GM19324 (cell line): ENCODE results near the gene FBXO24.
A peak's percentile ranks its signal among the peaks of the same experiment; 100 is the strongest.

Experiments
- ATAC-seq: cut with Tn5 transposase; IDR thresholded peaks from one replicate; pipeline ENCODE4 v1.9.1; 2021; ENCODE audit warnings: mild to moderate bottlenecking, moderate library complexity; ENCODE audit not compliant: unreplicated experiment, low FRiP score

Gene FBXO24

DNA sequence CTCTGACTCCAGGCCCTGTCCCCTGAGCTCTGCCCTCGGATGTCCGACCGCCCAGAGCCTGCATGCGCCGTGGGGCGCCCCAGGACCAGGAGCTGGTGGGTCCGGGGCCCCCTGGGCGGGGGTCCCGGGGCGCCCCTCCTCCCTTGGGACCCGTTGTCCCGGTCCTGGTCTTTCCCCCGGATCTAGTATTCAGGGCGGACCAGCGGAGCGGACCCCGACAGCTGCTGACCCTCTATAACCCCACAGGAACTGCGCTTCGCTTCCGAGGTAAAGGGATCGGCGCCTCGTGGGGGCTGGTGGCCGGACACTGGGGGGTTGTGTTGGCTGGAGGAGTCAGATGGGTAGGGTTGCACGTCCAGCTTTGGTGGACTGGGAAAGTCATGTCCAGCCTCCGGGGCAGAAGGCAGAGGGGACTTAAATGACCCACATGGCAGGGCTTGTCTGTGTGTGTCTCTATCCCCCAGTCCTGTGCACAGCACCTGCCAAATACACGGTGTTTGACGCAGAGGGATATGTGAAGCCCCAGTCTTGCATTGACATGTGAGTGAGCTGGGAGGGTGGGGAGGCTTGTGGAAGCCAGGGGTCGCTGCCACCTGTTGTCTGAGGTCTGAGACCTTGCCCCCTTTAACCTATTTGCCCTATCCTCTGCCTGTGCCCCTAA is 26.7 kb downstream of the FBXO24 start:
- peak; percentile 1 for ATAC-seq

DNA sequence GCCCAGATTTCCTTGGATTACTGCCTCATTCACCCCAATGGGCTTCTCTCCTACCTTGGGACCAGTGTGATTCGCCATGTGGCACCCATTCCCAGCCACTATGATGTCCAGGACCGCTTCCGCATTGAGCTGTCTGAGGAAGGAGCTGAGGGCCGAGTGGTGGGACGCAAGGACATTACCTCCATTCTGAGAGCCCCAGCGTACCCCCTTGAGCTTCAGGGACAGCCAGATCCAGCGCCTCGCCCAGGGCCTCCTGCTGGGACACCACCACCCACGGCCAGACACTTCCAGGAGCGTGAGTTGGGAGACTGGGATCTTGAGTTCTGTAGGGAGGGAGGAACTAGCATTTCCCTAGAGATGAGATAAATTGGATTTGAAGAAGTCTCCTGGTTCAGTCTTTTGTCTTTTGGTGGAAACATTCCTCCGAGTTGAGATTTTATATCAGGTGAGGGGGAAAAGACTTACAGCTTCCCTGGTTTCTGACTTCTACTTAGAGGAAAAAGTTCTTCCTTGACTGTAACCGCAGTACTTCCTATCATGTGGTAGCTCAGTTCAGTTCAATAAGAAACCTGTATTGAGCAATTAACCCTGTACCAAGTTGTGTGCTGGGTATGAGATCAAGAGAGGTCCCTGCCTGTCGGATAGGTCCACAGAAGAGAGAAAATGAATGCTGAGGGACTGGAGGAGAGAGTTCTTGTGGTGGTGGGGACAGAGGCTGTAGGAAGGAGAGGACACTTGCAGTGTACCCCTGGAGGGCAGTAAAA is 27.5 kb downstream of the FBXO24 start:
- ATAC-seq, result no peak

DNA sequence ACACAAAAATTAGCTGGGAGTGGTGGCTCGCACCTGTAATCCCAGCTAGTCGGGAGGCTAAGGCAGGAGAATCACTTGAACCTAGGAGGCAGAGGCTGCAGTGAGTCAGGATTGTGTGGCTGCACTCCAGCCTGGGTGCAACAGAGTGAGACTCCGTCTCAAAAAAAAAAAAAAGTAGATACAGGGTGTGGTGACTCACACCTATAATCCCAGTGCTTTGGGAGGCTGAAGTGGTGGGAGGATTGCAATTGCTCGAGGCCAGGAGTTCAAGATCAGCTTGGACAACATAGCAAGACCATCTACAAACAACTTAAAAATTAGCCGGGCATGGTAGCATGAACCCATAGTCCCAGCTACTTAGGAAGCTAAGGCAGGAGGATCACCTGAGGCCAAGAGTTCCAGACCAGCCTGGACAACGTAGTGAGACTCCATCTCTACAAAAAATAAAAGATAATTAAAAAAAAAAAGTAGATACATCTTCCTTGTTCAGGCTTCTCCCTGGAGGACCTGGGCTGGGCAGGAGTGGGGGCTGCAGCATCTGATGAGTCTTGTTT is 28.3 kb downstream of the FBXO24 start:
- no peak for ATAC-seq

DNA sequence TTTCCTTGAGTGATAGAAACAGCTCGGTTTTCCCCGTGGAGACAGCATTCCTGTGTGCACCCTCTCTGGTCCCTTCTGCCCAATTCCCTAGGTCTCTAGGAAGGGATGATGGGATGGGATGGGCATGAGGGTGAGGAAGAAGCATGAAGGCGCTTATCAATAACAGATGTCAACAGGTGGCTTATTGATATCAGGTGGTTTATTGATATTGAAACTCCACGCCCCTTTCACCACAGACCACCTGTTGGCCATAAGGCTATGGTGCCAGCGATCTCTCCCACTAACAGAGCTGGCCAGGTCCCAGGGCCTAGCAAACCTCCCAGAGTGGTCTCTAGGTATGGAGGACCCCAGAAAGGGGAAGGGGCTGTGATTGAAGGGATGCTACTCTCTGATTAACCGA is 34.1 kb downstream of the FBXO24 start:
- no peak for ATAC-seq

DNA sequence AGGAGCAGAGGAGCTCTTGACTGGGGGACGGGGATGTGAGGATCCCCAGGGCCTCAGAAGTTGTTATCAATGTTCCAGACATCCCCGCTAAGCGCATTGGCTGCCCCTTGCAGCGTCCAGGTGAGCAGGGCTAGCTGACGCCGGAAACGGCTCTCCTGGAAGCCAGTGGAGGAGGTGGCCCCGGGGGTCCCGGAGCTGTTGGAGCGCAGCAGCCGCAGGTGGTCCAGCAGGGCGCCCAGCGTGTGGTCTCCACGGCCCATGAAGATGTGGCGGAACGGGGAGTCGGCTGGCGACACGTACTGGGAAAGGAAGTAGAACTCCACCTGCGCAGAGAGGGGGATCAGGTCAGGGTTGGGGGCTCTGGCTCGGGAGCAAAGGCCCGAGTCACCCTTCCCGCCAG is 34.7 kb downstream of the FBXO24 start:
- no peak for ATAC-seq

DNA sequence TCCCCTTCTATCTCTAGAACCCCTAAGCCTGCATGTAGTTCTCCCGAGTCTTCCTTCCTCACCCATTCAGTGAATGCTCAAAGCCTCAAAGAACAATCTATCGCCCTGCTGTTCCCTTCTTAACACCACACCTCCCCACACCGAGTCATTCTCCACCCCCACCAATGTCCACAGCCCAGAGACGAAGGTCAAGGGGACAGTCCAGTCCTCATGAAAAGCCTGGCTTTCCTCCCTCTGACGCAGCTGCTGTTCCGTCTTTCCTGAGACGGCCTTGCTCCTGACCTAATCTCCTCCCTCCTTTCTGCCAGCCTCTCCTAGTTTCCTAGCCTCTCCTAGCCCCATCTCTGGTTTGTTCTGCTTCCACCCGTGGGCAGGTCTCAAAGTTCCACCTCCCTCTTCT is 35.4 kb downstream of the FBXO24 start:
- ATAC-seq, result no peak

DNA sequence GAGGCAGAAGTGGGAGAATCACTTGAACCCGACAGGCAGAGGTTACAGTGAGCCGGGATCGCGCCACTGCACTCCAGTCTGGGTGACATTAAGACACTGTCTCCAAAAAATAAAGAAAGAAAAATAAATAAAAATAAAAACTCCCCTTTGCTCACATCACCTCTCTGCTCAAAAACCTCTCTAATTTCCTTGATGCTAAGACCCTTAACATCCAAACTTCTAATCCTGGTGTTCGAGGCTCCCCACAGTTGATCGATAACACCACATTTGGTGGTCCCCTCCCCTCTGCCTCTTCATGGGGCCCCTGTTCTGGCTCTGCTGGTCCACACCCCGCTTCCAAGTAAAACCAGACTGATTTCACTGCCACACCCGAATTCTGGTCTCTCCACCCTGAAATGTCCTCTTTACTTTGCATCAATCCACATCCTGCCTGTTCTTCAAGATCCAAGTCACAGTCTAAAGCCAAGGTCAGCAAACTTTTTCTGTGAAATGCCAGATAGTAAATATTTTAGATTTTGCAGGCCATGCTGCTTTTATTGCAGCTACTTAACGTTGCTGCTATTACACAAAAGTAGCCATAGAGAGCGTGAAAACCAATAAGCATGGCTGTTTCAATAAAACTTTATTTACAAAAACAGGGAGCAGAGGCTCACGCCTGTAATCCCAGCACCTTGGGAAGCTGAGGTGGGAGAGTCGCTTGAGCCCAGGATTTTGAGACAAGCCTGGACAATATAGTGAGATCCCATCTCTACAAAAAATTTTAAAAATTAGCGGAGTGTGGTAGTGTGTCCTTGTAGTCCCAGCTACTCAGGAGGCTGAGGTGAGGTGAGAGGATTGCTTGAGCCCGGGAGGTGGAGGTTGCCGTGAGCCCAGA is 38.1 kb downstream of the FBXO24 start:
- ATAC-seq, result no peak

DNA sequence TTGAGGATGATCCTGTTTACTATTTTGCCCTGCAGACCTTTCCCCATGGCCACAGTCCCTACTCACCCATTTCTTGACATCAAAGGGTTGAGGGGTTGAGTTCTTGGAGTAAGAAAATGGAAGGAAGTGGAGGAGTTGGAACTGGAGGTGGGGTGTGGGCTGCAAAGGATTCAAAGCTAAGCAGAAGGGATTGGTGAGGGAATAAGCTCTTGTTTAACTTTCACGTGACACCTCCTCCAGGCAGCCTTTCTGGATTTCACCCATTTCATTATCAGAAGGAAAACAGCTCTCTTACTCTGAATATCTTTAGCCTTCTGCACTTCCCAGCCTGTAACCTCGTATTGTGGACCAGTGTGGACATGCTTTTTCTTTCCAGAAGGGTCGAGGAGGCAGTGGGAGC is 39.9 kb downstream of the FBXO24 start:
- no peak for ATAC-seq

DNA sequence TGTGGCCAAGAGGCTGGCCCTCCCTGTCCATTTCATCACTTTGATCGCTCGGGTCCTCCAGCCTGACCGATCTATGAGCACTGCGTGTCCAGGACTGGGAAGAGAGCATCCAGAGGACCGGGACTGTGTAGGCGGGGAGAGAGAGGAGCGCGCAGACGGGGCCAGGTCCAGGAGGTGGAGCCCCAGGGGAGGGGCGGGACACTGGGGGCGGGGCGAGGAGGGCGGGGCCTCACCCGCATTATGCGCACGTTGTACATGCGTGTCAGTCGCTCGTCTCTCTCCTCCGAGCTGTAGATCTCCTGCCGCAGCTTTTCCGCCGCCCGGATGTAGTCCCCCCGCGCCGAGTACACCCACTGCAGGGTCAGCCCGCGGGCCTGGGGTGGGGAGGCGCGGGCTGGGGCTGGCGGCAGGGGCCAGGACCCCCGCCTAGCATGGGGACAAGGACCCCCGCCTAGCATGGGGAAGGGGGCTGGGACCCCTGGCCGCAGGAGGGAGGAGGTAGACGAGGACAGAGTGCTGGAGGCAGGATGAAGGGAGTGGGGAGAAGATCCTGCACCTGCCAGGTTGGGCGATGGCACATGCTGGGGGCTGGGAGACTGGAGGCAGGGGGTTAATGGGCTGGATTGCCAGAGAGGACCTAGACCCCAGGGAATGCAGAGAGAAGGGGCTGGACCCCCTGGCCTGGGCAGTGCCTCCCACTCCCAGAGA is 40.6 kb downstream of the FBXO24 start:
- peak; percentile 46 for ATAC-seq

DNA sequence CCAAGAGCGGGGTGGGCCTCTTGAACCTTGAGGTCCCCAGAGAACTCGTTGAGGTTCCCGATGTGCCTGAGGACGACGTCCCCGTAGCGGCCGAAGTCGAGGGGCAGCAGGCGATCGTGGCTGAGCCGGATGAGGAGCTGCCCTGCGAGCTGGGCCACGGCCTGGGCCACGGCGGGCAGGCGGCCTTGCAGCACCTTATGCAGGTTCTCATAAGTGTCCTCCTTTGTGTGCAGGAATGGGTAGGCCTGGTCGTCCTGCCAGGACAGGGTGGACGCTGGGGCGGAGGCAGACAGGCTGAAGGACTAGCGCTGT is 41.1 kb downstream of the FBXO24 start:
- no peak for ATAC-seq

DNA sequence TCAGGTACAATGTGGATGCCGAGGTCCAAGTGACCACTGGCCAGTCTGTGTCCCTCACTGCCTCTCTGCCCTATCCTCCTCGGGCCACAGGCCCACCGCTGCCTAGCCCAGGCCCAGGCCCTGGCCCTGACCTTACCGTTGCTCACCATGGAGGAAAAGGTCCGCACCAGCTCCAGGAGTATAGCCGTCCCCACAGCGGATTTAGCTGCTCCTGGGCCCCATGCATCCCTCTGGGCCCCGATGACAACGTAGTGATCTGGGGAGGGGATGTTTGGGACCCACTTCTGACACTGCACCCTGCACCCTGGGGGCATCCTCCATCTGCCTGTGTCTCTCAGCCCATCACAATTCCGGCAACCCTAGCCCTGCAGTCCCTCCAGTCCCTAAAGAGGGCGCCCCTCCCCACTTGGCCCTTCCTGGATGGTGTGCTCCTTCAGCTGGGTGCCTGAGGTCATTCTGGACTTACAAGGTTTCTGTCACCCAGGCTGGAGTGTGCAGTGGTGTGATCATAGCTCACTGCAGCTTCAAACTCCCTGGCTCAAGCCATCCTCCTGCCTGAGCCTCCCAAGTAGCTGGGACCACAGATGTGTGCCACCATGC is 43.1 kb downstream of the FBXO24 start:
- no peak for ATAC-seq

DNA sequence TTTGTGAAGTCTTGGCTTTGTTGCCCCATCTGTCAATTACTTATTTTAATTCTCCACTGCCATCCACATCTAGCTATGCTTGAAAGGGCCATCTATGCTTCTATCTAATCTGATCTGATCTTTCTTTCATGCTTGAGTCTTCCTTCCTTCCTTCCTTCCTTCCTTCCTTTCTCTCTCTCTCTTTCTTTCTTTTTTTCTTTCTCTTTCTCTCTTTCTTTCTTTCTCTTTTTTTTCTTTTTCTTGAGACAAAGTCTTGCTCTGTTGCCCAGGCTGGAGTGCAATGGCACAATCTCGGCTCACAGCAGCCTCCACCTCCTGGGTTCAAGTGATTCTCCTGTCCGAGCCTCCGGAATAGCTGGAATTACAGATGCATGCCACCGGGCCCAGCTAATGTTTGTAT is 43.9 kb downstream of the FBXO24 start:
- no peak for ATAC-seq

DNA sequence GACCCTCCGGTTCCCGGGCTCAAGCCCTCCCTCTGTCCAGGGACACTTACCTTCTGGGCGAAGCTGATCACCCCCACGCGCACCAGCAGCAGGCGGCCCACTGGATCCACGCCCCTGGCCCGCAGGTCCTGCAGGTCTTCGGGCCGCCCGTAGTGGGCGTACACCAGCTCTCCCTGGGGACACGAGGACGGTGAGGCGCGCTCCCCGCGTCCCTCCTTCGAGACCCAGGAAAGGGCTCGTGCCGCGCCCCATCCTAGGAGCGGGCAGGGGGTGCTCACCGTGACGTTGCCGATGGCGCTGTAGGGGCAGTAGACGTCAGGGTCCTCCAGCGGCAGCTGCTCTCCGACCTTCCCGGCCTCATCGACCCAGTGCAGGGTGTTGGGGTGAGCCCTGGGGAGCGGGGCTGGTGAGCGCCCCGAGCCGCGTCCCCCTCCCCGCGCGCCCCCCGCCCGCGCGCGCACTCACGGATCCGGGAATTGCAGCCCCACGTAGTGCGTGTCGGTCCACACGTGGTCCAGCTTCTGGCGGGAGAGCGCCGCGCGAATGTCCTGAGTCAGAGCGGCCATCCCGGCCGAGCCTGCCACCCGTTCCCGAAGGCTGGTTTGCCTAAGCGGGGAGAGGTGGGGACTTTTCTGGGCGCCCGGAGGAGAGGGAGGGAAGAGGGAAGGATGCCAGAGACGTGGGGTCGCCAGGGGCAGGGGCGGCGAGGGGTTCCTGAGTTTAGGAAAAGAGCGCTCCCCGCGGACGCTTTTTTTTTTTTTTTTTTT is 47.0 kb downstream of the FBXO24 start:
- no peak for ATAC-seq

DNA sequence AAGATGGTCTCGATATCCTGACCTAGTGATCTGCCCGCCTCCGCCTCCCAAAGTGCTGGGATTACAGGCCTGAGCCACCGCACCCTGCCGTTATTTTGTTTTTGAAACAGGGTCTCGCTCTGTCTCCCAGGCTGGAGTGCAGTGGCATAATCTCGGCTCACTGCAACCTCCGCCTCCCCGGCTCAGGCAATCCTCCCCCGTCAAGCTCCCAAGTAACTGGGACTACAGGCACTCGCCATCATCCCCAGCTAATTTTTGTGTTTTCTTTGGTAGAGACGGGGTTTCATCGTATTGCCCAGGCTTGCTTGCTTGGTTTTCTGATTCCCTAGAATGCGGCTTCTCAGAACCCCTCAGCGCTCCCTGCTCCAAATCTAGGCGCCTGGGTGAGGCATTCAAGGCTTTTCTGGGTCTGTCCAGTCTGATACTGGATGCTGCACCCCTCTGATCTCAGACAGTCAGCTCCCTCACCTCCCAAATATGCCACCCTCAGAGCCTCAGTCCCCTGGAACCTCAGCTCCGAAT is 53.9 kb downstream of the FBXO24 start:
- no peak for ATAC-seq

DNA sequence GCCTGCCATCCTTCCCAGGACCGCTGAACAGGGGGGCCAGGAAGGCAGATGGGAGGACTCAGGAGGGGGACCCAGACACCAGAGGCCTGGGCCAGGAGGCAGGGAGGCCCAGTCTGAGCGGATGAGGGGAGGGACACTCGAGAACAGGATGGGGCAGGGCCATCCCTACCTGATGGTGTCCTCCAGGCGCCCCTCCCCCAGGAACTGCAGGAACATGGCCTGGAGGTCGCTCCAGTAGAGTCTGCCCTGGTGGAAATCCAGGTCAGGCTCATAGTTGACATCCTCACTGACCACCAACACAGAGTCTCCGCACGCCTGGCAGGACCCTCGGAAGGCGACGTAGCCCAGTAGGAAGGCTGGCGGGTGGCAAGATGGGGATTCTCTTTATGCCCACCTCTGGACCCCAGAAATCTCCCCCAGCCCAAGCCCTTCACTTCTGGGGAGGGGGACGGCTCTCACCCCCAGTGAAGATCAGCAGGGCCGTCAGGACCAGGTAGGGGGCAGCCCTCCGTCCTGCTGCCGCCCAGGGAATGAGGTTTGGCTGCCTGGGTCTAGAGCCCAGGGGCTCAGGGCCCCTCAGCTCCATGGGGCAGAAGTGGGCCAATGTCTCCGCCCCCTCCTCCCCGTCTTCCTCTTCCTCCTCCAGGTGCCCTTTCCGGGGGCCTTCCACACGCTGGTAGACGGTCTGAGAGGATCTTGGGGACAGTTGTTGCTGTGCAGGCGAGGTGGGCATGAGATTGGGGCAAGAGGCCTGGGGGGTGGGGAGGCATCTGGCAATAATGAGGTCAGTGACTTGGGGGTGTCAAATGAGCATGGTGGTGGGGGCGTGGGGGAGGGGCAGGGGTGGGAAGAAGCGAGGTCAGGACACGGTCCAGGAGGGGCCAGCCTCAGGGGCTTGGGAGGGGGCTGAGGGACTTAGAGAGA is 54.7 kb downstream of the FBXO24 start:
- no peak for ATAC-seq

DNA sequence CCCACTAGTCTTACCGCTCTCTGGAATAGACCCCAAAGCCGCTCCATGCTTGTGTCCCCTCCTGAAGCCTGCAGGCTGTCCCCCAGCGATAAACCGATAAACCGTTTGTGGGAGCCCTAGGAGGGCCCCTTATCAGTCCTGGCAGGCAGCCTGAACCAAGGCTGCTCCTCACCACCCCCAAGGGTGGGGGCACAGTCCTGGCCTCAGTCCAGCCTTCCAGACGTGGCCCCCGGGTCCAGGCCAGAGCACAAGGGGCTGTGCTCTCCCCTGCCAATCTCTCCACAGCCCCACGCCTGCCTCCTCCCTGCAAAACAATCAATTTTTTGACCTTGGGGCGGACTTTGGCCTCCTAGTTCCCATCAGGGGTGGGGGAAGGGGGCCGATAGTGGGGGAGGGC is 55.3 kb downstream of the FBXO24 start, which contains the start of gene TFR2:
TSS of gene TFR2 (minus strand) at position 90 of the 397 bp plus-strand sequence. CDS start at position 47, 43 bp downstream.
- ATAC-seq, result no peak

DNA sequence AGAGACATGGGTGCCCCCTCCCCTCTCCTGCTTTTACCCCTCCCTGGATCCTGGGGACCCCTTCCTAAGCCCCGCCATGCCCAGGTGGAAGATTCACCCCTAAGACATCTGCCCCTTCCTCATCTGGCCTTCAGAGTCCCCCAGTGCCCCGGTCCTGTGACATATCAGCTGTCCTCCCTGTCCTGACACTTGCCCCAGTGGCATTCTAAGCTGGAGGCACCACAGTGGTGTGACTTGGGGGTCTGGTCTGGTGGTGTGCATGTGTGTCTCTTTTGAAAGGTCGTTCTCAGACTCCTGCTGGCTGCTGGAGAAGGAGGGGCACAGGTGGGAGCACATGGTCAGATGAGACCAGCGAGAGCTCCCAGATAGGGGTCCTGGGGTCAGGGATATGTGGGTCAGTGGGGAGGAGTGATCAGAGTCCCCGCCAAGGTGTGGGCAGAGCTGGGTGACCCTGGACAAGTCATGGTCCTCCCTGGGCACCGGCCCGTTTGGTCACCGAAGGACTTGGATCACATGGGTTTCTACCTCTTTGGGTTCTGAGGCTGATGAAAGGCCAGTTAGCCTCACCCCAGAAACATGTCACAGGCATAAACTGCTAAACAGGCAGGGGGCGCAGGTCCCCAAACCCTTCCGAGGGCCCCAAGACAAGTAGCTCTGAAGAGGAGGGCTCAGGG is 55.9 kb downstream of the FBXO24 start:
- no peak for ATAC-seq

DNA sequence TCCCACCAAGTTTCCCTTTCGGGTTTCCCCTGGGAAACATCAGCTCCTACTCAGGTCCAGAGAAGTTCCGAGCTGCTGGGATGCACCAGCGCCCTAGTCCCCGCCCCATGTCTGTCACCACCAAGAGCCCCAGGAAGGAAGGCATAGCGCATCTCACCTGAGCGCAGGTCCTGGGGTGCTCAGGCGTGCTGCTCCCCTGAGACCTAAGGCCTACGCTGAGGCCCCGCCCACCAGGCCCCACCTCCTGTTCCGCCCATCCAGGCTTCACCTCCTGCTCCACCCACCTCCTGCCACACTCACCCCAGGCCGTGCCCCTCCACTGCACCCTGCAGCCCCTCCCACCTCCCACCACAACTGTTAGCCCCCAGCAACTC is 56.4 kb downstream of the FBXO24 start:
- no peak for ATAC-seq
